Measurements from ENCODE around the gene LMOD3.

The LMOD3 gene

DNA sequence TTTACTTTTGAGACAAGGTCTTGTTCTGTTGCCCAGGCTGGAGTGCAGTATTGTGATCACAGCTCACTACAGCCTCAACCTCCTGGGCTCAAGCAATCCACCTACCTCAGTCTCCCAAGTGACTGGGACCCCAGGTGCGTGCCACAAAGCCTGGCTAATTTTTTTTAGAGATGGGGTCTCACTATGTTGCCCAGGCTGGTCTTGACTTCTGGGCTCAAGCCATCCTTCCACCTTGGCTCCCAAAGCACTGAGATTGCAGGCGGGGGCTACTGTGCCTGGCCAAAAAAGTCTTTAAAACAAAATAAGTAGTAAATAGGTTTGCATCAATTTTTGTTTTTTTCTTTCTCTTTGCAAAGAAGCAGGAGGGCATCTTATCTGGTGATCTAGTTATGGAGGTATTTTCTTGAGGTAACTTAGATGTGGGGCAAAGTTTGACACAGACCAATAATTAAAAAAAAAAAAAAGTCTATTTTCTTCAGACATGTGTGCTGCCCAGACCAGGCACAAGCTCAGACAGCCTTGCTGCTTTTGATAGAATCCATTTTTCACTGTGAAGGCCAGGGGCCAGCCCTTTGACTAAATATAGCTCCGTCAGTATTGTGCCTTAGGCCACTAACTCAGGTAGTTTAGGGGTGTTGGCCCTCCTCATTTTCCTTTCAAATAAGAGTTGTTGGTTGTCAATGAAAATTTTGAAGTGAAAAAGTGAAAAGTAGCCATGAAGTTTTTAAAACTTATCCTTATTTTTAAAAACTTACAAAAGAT is 35.2 kb downstream of the LMOD3 start:
- TF ChIP-seq, protein P1, sequence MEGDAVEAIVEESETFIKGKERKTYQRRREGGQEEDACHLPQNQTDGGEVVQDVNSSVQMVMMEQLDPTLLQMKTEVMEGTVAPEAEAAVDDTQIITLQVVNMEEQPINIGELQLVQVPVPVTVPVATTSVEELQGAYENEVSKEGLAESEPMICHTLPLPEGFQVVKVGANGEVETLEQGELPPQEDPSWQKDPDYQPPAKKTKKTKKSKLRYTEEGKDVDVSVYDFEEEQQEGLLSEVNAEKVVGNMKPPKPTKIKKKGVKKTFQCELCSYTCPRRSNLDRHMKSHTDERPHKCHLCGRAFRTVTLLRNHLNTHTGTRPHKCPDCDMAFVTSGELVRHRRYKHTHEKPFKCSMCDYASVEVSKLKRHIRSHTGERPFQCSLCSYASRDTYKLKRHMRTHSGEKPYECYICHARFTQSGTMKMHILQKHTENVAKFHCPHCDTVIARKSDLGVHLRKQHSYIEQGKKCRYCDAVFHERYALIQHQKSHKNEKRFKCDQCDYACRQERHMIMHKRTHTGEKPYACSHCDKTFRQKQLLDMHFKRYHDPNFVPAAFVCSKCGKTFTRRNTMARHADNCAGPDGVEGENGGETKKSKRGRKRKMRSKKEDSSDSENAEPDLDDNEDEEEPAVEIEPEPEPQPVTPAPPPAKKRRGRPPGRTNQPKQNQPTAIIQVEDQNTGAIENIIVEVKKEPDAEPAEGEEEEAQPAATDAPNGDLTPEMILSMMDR (IDR thresholded peaks at IDR 0.05; ENCODE audit: low read depth, low read length): no peak
- H3K4me3 ChIP-seq (ENCODE audit: low read depth, low read length): peak overlapping the region; percentile 87

DNA sequence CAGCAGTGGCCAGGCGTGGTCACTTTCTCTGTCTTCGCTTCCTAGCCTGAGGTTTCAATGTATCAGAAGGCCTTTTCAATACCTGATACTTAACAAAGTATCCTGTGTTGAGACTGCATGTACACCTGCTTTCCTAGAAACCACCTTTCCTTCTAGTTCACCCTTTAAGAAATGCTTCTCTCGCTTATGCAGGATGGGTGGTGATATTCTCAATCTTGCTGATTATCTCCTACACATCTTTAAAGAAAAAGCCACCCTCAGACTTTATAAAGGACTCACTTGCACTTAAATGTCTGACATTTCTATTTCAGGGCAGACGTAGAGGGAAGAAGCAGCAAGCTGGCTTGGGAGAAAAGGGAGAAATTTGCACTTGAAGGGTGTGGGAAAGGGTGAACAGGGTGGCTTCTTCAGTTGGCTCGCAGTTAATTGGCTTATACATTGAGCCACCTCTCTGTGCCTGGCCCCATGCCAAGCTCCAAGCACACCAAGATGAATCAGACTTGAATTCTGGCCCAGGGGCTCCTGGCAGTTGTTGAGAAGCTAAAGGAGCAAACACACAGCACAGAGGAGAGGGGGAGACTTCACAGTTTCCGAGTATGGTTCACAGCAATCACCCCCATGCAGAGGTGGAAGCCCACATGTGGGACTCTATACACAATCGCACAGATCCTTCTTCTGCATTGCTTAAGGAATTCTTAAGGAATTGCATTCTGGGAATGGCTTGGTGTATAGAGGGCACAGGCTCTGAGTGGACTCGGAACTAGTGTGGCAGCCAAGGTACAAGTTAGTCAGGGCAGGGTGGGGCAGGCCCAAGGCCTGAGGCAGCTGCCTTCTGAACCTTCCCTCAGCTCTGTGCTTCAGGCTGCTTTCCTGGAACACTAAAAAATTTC is 36.3 kb downstream of the LMOD3 start:
- TF ChIP-seq, protein P1 (IDR thresholded peaks at IDR 0.05; ENCODE audit: low read depth, low read length): no peak
- H3K4me3 ChIP-seq (ENCODE audit: low read depth, low read length): peak overlapping the region; percentile 87

DNA sequence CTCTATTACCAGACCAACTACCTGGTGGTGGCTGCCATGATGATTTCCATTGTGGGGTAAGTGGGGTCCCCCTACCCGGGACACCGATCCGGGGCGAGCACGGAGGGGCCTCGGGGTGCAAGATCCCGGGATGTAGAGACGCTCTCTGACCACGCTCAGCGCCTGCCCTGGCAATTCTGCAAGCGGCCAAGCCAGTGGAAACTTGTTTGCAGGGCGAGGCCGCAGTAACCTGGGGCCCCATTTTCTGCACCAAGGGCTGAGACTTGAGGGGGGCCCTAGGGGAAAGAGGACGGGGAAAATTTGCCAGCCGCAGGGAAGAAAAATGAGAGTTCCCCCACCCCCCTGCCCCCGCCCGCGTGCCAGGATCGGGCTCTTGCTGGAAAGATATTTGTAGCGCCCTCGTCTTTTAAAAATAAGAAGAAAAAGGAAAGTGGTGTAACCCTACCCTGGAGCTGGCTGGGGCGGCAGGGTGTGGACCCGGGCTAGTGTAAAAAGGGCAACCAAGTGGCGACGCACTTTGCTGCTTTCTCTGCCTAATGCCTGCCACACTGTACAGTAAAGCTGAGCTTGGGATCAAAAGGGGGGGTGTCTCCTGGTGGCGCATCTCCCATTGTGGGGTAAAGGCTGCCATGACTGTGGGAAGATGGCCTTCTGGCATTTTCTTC is 37.1 kb downstream of the LMOD3 start:
- TF ChIP-seq, protein P1 (IDR thresholded peaks at IDR 0.05; ENCODE audit: low read depth, low read length): no peak
- peak overlapping the region; percentile 87 for H3K4me3 ChIP-seq (ENCODE audit: low read depth, low read length)

DNA sequence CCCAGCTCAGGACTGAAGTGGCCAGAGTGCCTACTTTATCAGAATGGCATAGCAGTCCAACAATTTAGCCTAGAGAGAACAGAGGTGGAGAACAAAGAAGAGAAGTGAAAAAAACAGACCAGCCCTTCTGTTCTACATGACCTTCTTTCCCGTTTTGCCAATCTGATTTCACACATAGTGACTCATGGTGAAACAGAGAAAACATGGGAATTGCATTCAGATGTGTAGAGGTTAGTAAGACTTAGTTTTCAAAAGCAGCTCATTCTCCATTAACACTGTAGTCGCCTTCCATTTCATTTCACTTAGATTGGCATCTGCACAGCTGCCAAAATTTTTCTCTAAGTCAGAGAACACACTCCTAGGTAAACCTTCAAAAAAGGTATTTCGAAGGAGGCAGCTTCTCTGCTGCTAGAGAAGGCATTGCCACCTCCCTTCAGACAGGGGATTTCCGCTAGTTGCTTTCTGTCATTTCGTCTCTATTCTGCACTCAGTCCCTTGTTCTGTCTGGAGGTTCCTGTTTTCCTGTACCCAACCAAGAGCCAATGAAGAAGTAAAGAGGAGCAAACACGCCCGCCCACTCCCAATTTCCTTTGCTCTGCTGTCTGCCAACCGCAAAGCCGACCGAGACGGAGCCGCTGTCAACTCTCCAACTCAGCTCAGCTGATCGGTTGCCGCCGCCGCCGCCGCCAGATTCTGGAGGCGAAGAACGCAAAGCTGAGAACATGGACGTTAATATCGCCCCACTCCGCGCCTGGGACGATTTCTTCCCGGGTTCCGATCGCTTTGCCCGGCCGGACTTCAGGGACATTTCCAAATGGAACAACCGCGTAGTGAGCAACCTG is 37.8 kb downstream of the LMOD3 start, which contains the start of gene ARL6IP5:
ARL6IP5 (plus strand) TSS at position 612 of the 842 bp plus-strand sequence; CDS start at position 723, 111 bp downstream.
- TF ChIP-seq, protein P1 (IDR thresholded peaks at IDR 0.05; ENCODE audit: low read depth, low read length): no peak
- H3K4me3 ChIP-seq (ENCODE audit: low read depth, low read length): peak within 1 kb of the TSS; percentile 87

DNA sequence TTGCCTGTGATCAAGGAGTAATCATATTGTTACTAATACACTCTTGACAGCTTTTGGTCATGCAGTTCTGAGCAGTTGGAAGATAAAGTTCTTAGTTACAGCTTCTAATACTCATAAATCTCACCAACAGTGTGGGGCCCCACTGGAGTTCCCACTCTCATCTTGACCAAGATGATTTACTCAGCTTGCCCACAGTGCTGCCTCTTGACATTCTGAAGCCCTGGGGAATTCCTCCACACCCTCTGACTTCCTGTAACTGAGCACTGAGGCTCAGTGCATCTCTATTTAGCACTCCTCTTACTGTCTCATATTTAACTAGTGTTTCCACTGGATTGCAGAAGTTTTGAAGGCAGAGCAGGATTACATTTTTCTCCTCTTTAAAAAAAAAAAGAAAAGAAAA is 39.6 kb downstream of the LMOD3 start:
- H3K4me3 ChIP-seq (ENCODE audit: low read depth, low read length): no peak overlapping the region
- TF ChIP-seq, protein P1 (IDR thresholded peaks at IDR 0.05; ENCODE audit: low read depth, low read length): no peak

DNA sequence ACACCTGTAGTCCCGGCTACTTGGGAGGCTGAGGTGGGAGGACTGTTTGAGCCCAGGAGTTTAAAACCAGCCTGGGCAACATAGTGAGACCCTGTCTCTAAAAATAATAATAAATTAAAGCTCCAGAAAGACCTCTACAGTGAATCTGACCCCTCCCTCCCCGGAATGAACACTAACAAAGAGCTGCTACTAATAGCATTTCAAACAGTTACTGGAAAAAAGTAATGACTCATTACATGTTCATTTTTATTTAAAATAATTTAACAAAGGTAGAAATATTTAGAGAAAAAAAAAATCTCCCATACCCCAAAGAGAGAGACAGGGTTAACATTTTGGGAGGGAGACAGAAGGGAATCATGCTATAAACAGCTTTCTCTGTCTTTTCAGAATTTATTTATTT is 40.0 kb downstream of the LMOD3 start:
- no peak overlapping the region for H3K4me3 ChIP-seq (ENCODE audit: low read depth, low read length)
- TF ChIP-seq, protein P1 (IDR thresholded peaks at IDR 0.05; ENCODE audit: low read depth, low read length): no peak

Measured in WI38 (cell line).